ENCODE measurements around the gene FAM149B1.
"Not testable (repeated sequence)": the region's sequence is repeated elsewhere in the genome, so short reads cannot be mapped to it uniquely, and the experiment has no call there.

FAM149B1 gene

DNA sequence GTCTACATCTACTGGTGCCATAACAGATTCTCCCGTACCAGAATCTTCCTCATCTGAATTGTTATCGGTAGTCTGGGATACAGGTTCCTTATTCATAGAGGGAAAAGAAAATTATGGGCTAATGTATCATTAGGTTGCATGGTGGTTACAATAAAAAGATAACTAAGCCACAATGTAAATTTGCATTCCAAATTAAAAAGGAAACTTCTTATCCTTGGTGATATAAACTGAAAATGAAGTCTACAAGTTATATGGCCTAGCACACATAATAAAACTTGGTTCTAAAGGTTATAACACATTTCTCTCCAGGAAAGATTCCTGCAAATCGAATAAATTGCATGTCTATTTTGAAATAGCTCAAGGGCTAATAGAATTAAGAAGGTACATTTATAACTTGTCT lies 33.2 kb upstream of the FAM149B1 start:
- H3K4me3 ChIP-seq (ENCODE audit: low read length): no peak overlapping the region
- DNase-seq (ENCODE audit: low read depth): no peak
- TF ChIP-seq, protein P1, sequence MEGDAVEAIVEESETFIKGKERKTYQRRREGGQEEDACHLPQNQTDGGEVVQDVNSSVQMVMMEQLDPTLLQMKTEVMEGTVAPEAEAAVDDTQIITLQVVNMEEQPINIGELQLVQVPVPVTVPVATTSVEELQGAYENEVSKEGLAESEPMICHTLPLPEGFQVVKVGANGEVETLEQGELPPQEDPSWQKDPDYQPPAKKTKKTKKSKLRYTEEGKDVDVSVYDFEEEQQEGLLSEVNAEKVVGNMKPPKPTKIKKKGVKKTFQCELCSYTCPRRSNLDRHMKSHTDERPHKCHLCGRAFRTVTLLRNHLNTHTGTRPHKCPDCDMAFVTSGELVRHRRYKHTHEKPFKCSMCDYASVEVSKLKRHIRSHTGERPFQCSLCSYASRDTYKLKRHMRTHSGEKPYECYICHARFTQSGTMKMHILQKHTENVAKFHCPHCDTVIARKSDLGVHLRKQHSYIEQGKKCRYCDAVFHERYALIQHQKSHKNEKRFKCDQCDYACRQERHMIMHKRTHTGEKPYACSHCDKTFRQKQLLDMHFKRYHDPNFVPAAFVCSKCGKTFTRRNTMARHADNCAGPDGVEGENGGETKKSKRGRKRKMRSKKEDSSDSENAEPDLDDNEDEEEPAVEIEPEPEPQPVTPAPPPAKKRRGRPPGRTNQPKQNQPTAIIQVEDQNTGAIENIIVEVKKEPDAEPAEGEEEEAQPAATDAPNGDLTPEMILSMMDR (conservative IDR thresholded peaks at IDR 0.05; ENCODE audit: low read length): no peak

DNA sequence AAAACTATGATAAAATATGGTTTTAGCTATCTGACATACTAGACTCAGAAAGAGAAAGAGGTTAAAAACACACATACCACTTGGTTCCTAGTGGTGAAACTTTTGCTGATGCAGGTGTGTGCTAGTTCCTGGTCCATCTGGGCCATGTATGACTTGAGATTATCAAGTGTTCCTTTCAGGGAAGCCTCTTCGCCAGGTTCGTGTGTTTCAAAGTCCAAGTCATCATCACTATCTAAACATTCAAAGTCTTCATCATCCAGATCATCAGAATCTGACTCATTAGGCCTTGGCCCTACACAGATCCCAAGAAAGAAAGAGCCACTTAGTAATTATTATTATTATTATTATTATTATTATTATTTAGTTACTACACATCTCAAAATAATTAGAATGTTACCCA lies 31.3 kb upstream of the FAM149B1 start:
- H3K4me3 ChIP-seq (ENCODE audit: low read length): no peak overlapping the region
- DNase-seq (ENCODE audit: low read depth): no peak
- TF ChIP-seq, protein P1 (conservative IDR thresholded peaks at IDR 0.05; ENCODE audit: low read length): no peak

DNA sequence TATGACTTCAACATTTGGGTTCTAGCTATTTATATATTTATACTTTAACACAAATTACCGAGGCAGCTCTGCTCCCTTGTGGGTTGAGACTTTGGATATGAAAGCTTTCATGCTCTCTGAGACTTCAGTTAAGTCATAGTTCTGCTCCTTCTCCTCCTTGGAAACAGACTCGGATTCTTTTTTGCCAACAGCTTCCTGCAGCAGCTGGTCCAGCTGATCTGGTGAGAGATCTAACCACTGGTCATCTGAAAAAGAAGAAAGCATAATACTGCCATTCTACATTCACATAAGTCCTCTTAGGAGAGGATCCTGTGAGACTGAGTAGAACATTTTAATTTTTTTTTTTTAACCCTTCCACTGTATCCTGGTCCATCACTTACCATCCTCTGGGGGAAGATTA lies 28.7 kb upstream of the FAM149B1 start:
- H3K4me3 ChIP-seq (ENCODE audit: low read length): no peak overlapping the region
- DNase-seq (ENCODE audit: low read depth): no peak
- TF ChIP-seq, protein P1 (conservative IDR thresholded peaks at IDR 0.05; ENCODE audit: low read length): no peak

DNA sequence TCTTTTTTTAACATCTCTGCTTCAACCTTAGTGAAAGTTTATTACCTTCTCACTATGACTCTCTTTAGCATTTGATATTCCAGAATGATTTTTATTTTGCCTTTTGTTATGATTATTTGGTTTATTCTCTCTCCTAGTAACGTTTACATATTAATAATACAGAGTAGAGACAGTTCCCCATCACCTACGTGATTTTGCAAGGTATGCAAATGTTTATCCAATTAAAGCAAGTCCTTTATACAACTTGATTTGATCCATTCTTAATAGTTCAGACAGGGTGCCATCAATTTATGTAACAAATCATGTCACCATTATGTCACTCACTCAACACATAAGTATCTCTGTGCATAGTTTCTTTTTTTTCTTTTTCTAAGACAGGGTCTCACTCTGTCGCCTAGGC lies 26.3 kb upstream of the FAM149B1 start:
- no peak for DNase-seq (ENCODE audit: low read depth)
- no peak overlapping the region for H3K4me3 ChIP-seq (ENCODE audit: low read length)
- TF ChIP-seq, protein P1 (conservative IDR thresholded peaks at IDR 0.05; ENCODE audit: low read length): no peak

DNA sequence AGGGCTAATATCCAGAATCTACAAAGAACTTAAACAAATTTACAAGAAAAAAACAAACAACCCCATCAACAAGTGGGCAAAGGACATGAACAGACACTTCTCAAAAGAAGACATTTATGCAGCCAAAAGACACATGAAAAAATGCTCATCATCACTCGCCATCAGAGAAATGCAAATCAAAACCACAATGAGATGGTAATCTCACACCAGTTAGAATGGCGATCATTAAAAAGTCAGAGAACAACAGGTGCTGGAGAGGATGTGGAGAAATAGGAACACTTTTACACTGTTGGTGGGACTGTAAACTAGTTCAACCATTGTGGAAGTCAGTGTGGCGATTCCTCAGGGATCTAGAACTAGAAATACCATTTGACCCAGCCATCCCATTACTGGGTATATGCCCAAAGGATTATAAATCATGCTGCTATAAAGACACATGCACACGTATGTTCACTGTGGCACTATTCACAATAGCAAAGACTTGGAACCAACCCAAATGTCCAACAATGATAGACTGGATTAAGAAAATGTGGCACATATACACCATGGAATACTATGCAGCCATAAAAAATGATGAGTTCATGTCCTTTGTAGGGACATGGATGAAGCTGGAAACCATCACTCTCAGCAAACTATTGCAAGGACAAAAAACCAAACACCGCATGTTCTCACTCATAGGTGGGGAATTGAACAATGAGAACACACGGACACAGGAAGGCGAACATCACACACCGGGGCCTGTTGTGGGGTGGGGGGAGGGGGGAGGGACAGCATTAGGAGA lies 17.1 kb upstream of the FAM149B1 start:
- H3K4me3 ChIP-seq (ENCODE audit: low read length): not testable (repeated sequence)

DNA sequence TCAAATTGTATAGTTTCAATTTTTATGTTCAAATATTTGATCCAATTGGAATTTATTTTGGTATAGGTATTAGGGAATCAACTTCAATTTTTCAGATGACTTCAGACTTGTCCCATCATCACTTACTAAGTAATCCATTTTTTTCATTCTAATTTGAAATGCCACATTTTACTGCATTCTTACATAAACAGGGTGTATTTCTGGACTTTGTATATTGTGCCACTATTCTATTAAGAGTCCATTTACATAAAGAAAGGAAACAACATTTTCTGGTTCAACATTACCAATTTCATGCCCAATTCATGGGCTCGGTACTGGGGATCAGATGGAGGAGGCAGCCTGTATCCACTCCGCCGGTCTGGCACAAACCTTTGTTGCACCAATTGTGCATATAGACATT lies 15.9 kb upstream of the FAM149B1 start:
- DNase-seq (ENCODE audit: low read depth): no peak
- H3K4me3 ChIP-seq (ENCODE audit: low read length): no peak overlapping the region
- TF ChIP-seq, protein P1 (conservative IDR thresholded peaks at IDR 0.05; ENCODE audit: low read length): no peak

More for the DNA sequence above, 17.1 kb upstream of the FAM149B1 start:
- not testable (repeated sequence) for DNase-seq (ENCODE audit: low read depth)

DNA sequence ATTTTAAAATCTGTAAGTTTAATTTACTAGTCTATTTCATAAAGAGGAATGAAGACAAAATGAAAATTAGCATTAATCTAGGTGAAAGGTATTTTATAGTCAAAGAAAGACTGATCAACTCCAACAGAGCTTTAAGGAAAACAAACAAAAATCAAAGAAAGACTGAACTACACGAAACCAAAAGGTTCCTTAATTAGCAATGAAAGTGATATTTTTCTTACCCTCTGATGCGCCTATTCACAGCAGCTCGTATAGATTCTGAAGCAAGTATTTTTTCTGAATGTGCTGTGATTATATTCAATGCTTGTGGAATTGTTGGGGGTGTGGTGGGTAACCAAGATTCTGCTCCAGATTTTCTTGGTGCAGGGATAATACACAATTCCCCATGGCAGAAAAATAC lies 11.9 kb upstream of the FAM149B1 start:
- TF ChIP-seq, protein P1 (conservative IDR thresholded peaks at IDR 0.05; ENCODE audit: low read length): no peak
- no peak overlapping the region for H3K4me3 ChIP-seq (ENCODE audit: low read length)
- no peak for DNase-seq (ENCODE audit: low read depth)
